HL-60/S4 treated with retinoic acid at 250 ng/mL for 4 days and 3 days (cell line): Measurements from ENCODE around the gene EVC2.

ENCODE experiments used
- in situ Hi-C: fragments of 300-500 bp; cut with MboI; formaldehyde crosslinking; loops from 2 replicates; pipeline ENCODE4 v1.7.0; 2022; ENCODE audit warnings: low sequenced_read_pairs

Gene EVC2

DNA sequence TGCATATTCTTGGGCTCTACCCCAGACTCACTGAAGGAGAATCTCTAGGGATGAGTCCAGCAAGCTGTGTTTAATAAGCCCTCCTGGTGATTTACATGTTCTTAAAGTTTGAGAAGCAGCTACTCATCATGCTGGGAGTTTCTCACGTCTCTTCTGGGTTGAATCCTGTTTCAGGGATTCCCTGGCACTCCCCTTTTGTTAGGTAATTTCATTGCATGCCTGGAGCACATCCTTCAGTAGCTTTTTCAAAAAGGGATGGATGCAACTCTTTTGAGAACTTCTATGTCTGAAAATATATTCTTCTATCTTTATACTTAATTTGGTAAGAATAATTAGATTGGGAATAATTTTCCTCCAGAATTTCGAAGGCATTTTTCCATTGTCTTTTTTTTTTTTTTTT, 7.0 kb upstream of the EVC2 start:
- in situ Hi-C loops: no loop called here

- in situ Hi-C loops: no loop called here
Observed at GRCh38 chr4:5713861-5714260, 5.5 kb upstream of the EVC2 start.

GRCh38 chr4:5712931-5713330, 4.6 kb upstream of the EVC2 start:
- in situ Hi-C loops: no loop called here

DNA sequence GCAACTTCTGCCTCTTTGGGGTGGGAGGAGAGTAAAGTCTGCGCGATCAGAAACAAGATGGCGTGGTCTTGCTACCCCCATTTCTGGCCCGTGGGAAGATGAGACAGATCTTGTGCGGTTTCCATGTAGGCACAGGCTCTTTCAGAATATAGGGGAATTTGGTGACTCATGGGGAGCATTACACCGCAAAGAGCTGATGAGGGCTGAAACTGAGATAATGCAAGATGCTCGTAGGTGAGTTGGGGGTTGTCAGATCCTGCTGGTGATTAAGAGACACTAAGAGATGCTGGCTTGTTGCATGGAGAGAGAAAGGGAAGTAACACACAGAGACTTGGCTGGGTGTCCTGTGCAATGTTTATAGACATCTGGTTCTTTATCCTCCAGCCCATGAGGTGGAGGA, 4.2 kb upstream of the EVC2 start:
- in situ Hi-C loops: no loop called here

DNA sequence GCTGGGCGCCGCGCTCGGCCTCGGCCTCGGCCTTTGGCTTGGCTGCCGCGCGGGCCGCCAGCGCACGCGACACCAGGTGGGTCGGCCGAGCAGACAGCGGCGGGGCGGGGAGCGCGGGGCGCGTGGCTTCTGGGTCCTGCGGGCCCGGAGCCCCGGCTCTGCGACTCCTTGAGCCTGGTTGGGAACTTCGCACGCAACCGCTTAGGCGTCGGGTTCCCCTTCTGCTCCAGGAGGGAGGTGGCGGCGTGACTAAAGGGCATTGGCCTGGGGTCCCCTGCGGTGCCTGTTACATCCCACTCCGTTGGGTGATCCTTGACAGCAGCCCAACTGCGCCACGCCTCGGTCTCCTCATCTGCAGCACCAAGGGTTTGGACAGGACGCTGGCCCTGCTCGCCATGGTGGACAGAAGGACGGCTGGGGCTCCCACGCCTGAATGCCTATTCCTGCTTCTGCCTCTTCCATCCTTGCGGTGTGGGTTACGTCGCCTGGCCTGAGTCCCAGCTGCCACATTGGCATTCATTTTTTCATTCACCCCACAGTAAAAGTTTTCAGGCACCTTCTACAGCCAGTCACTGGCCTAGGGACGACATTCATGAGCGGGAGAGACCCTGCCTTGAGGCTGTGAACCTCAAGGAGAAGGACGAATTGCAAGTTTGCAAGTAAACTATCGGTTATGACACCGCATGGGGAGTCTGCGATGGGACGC, 3.3 kb upstream of the EVC2 start:
- in situ Hi-C loops: no loop called here

DNA sequence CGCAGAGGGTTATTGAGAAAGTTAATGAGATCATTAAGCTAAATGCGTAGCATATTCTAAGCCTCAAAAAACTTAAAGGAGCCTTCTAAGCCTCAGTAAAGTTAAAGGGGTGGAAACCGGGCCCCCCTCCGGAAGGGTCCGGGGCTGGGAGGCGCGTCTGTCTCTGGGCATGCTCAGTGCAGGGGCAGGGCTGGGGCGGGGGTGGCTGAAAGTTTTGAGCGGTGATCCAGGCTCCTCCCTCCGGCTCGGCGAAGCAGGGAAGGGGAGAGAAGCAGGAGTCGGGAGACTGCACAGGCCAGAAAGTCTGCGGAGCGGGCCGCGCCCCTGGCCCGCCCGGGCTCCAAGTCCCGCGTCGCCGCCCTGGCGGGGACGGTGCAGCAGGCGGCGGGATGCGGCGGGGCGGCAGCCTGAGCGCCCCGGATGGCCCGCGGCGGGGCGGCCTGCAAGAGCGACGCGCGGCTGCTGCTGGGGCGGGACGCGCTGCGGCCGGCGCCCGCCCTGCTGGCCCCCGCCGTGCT, 2.7 kb upstream of the EVC2 start, which contains the start of gene EVC:
EVC (plus strand) TSS at position 241 of the 518 bp plus-strand sequence; CDS start at position 421, 180 bp downstream.
- in situ Hi-C loops: no loop called here

DNA sequence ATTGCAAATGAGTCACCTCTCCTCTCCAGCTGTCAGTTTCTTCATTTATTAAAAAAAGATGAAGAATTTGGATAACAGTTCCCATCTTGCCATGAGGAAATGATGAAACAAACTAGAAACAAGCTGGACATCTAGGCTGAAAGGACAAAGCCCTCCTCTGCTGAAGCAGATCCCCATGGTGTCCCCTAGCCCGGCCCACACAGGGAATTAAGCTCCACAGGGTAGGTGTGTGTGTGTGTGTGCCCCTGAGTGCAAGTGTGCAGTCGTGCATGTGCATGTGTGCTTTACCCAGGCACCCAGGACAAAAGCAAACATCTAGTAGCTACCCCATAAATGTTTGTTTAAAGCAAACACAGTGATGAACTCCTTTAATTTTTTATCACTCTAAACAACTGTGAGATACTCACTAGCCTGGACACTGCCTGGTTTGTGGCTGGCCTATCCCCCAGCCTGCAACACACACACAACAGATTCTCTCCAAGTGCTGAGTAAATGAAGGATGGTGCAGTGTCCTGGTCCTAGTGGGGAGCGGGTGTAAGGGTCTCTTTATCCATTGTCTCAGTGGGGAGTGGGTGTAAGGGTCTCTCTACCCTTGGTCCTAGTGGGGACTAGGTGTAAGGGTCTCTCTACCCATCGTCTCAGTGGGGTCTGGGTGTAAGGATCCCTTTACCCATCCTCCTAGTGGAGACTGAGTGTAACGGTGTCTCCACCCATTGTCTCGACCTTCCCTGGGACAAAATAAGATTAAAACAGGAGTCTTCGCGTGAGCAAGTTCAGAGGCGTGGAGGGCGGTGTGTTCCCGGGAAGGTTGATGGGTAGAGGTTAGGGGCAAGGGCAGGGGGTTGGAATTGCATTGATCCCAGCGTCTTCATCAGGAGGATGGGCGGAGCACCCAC, 2.0 kb upstream of the EVC2 start:
- in situ Hi-C loops: no loop called here

GRCh38 chr4:5709207-5709575, 832 bp upstream of the EVC2 start:
- in situ Hi-C loops: no loop called here

DNA sequence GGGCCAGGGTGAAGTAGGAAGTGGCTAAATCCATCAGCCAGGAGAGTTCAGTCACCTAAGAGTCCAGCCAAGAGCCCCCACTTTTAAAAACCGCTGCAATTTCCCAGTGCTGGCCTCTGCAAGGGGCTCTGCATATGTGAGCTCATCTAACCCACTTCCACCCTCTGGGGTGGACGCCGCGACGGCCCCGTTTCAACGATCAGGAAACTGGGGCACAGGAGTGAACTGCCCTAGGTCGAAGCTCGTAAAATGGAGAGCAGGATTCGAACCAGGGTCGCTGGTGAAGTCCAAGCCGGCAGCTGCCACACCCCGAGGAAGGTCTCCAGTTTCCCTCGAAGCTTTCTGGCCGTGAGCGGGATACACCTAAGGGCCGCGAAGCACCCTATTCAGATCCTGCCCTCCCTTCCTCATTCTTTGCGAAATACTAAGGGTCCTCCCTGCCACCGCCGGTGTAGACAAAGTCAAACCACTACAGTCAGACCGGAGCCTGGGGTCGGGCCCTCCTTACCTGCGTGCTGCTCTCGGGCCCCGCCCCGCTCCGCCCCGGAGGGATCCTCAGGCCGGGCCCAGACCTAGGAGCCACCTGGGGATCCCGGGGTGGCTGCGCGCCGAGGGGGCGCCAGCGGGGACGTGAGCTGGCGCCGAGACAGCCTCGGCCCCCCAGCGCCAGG, 446 bp downstream of the EVC2 start:
- in situ Hi-C loops: no loop called here

DNA sequence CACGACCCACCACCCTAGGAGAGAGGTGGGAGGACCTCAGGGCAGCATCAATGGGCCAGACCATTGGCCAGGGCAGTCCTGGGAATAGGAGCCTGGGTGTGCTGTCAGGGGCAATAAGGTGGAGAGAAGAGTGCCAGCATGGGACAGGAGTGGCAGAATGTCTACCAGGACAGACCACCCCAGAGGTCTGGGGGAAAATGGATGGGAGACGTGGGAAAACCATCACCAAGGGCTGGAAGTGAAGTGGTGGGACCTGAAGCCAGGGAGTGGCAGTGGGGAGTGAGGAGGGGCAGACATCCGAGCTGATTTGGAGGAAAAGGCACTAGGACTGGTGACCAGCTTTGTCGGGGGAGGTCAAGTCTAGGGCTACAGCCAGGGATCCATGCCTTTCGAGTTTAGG, 993 bp downstream of the EVC2 start:
- in situ Hi-C loops: no loop called here

GRCh38 chr4:5706486-5707290, 1.7 kb downstream of the EVC2 start:
- in situ Hi-C loops: no loop called here

- in situ Hi-C loops: no loop called here
Observed at GRCh38 chr4:5705647-5706320, 2.6 kb downstream of the EVC2 start.

- in situ Hi-C loops: no loop called here
Observed at GRCh38 chr4:5704276-5704675, 4.1 kb downstream of the EVC2 start.

DNA sequence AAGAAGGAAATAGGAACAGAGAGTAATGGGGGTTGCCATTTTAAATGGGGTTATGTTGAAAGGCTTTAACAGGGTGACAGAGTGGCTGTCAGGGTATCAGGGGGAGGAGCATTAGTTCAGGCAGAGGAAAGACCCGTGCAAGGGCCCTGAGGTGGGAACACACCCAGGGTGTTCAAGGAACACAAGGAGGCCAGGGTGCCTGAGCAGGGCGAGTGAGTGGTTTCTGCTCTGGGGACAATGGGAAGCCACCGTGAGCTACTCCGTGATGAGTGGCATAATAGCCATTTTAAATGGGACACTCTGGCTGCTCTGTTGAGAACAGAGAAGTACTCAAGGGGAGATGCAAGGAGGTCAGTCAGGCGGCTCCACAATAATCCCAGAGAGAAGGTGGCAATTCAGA, 4.5 kb downstream of the EVC2 start:
- in situ Hi-C loops: no loop called here

DNA sequence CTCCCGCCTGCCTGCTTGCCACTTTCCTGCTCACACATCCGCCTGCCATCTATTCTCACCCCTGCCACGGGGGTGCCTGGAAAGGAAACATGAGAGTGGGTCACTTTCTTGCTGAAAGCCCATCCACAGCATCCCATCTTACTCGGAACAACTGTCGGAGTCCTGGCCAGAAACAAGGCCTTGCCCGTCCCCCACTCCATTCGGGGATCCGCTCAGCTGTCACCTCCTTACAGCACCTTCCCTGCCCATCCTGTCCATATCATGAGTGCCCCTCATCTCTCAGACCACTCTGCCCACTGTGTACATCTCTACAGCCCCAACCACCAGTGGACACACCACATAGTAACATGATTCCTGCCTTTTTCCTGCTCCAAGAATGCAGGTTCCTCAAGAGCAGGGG, 6.4 kb downstream of the EVC2 start:
- in situ Hi-C loops: no loop called here

GRCh38 chr4:5700459-5700858, 7.9 kb downstream of the EVC2 start:
- in situ Hi-C loops: no loop called here

- in situ Hi-C loops: no loop called here
Observed at GRCh38 chr4:5696341-5696740, 12.0 kb downstream of the EVC2 start.

DNA sequence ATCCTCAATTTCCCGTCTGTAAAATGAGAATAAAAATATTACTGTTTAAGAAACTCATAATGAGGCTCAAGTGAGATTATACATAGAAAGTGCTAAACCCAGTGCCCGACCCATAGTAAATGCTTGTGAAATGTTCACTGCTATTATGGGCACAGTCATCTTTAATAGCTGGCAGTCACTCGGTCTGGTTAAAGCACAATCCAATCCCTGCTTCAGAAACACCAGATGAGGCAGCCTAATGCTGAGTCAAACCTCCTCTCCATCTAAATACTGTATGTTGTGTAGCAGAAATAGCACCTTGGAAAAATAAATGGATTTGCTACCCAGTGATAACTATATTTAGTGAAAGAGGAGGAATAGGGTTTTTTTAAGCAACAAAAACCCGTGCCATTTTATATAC, 14.5 kb downstream of the EVC2 start:
- in situ Hi-C loops: no loop called here

DNA sequence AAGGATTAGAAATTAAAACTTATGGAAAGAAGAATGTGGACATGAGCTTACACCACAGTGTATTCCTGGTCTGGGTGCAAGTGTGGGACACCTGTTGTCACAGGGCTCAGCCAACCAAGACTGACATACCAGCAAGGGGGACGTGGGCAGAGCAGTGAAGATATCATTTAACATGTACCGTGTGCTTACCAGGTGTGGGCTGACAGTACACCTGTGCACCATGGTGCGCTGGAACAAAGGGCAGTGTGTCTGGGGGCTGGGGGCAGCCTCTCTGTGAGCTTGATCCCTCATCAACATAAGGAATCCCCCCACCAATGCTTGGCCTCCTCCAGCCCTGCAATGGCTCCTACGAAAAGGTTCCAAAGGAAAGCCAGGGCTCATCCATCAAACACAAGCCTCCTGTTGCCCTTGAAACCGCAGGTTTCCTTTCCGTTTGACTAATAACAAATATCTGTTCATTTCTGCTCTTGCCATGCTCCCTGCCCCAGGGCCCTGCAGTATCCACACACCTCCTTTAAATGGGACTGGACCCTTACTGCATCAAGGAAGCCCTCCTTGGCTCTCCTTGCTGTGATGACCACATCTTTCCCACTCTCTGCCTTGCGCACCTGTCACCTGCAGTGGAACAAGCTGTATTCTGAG, 16.7 kb downstream of the EVC2 start:
- in situ Hi-C loops: no loop called here

- in situ Hi-C loops: no loop called here
Observed at GRCh38 chr4:5689065-5689464, 19.3 kb downstream of the EVC2 start.
